BLaER1 (cell line): Measurements from ENCODE around the gene MRPS10.
A peak's percentile ranks its signal among the peaks of the same experiment; 100 is the strongest.

Experiments used
- H3K27ac ChIP-seq: shearing (Covaris generic); formaldehyde crosslinking; 2 replicates; pipeline ENCODE4 v1.8.1; 2022
- H3K27me3 ChIP-seq: shearing (Covaris generic); formaldehyde crosslinking; 2 replicates; pipeline ENCODE4 v1.8.1; 2022
- H3K36me3 ChIP-seq: shearing (Covaris generic); formaldehyde crosslinking; 2 replicates; pipeline ENCODE4 v1.8.1; 2022
- H3K4me1 ChIP-seq: shearing (Covaris generic); formaldehyde crosslinking; 2 replicates; pipeline ENCODE4 v1.8.1; 2022
- H3K4me2 ChIP-seq: shearing (Covaris generic); formaldehyde crosslinking; 2 replicates; pipeline ENCODE4 v1.8.1; 2022
- H3K4me3 ChIP-seq: shearing (Covaris generic); formaldehyde crosslinking; 2 replicates; pipeline ENCODE4 v1.8.1; 2022
- H3K9ac ChIP-seq: shearing (Covaris generic); formaldehyde crosslinking; 2 replicates; pipeline ENCODE4 v1.8.1; 2022
- H3K9me3 ChIP-seq: shearing (Covaris generic); formaldehyde crosslinking; 2 replicates; pipeline ENCODE4 v1.8.1; 2022
- H4K20me1 ChIP-seq: shearing (Covaris generic); formaldehyde crosslinking; 2 replicates; pipeline ENCODE4 v1.8.1; 2022
- Cebpa-rat ChIP-seq: shearing (Covaris generic); IDR thresholded peaks from 2 replicates; pipeline ENCODE4 v1.8.1; 2022

Gene MRPS10

GRCh38 chr6:42257614-42258013, 40.0 kb upstream of the MRPS10 start:
- no peak overlapping the region for H3K4me3 ChIP-seq
- no peak for TF ChIP-seq Cebpa-rat

DNA sequence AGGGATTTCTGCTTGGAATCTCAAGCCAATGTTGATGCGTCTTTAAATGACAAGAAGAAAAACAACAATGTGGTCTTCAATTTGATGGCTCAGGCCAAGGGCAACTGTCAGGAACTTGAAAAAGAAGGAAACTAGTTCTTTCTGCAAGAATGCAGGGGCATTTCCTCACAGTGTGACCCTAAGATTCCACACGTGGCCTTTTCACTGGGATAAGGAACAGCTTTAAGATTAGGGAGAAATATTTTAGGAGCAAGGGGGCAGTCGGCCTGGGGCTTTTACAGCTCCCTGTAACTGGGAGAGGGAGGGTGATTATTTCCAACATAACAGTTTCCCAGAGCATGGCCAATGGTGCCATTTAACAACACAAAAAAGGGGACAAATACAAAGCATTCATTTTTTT, 39.4 kb upstream of the MRPS10 start:
- H3K36me3 ChIP-seq: peaks cover 93% of the 10 kb centered on the region
- no peak overlapping the region for H3K27ac ChIP-seq
- no peaks in the 10 kb centered on the region for H4K20me1 ChIP-seq
- no peak overlapping the region for H3K9ac ChIP-seq
- peaks cover 12% of the 10 kb centered on the region for H3K4me1 ChIP-seq
- no peak overlapping the region for H3K4me2 ChIP-seq
- H3K27me3 ChIP-seq: no peaks in the 10 kb centered on the region
- H3K4me3 ChIP-seq: no peak overlapping the region
- H3K9me3 ChIP-seq: no peaks in the 10 kb centered on the region
- no peak for TF ChIP-seq Cebpa-rat

More at GRCh38 chr6:42257614-42258013, 40.0 kb upstream of the MRPS10 start:
- Histone ChIP-seq H3K27me3 (no peaks in the 10 kb centered on the region), H3K36me3 (peaks cover 89% of the 10 kb centered on the region), H3K27ac (no peak overlapping the region), H3K4me1 (peaks cover 7% of the 10 kb centered on the region), H3K4me2 (no peak overlapping the region), H3K9me3 (no peaks in the 10 kb centered on the region), H4K20me1 (no peaks in the 10 kb centered on the region), H3K9ac (no peak overlapping the region)

DNA sequence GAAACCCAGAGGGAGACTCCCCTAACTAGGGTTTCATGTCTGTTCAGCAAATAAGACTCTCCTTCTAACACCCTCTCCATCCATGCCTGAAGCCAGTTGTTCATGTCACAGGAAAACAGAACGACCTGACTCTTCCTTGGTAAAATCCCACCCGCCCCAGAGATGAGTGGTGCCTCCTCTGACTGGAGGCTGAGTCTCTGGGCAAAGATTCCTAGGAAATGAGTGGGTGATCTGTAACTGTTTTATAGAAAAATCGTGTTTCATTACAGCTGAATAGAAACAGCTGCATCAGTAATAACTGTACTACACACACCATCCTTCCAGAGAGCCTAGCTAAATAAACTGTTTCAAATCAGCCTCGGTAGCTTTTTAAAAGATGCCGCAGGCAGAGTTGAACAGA, 37.4 kb upstream of the MRPS10 start:
- H3K27me3 ChIP-seq: no peaks in the 10 kb centered on the region
- H3K4me2 ChIP-seq: no peak overlapping the region
- TF ChIP-seq Cebpa-rat: no peak
- no peaks in the 10 kb centered on the region for H4K20me1 ChIP-seq
- peaks cover 17% of the 10 kb centered on the region for H3K4me1 ChIP-seq
- H3K4me3 ChIP-seq: no peak overlapping the region
- H3K9ac ChIP-seq: no peak overlapping the region
- peaks cover 99% of the 10 kb centered on the region for H3K36me3 ChIP-seq
- H3K27ac ChIP-seq: no peak overlapping the region
- no peaks in the 10 kb centered on the region for H3K9me3 ChIP-seq

GRCh38 chr6:42254505-42254904, 36.8 kb upstream of the MRPS10 start:
- H3K9me3 ChIP-seq: no peaks in the 10 kb centered on the region
- H3K27ac ChIP-seq: no peak overlapping the region
- H3K4me2 ChIP-seq: no peak overlapping the region
- H3K4me1 ChIP-seq: peaks cover 17% of the 10 kb centered on the region
- H3K36me3 ChIP-seq: peaks cover 100% of the 10 kb centered on the region
- TF ChIP-seq Cebpa-rat: no peak
- H3K27me3 ChIP-seq: no peaks in the 10 kb centered on the region
- H3K9ac ChIP-seq: no peak overlapping the region
- no peaks in the 10 kb centered on the region for H4K20me1 ChIP-seq
- H3K4me3 ChIP-seq: no peak overlapping the region

DNA sequence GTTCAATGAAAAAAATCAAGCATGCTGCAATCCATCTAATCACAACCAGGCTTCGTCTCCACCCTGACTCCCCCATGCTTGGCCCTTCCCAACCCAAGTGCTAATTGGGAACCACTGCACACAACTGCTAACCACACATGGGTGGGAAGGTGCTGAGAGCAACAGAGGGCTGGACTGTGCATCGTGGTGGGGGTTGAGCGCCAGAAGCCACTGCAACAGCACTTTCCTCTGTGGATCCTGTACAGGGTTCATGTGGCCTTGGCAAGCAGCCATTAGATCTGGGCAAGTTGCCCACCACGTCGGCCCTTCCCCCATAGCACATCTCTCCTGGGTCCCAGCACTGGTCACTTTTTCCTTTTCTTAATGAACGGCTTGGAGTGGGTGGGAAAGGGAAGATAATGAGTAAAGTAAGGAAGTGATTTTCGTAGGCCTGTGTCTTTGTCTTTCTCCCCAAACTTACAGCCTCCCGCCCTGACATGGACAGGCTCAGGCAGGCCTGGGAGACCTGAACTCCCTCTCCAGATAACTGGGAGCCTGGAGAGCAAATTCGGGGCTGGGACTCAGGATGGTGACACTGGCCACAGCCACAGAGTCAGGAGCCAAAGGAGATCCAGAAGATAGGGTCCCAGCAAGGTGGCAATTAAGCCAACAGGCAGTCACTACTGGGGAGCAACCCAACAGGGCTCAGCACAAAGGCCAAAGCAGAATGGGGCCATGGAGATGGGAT, 34.4 kb upstream of the MRPS10 start:
- Histone ChIP-seq H3K9ac (no peak overlapping the region), H3K27ac (0 out of 2 replicates have a peak overlapping the region, but pooled peaks have one; percentile 10), H3K27me3 (no peaks in the 10 kb centered on the region), H3K4me1 (peaks cover 17% of the 10 kb centered on the region), H3K36me3 (peaks cover 98% of the 10 kb centered on the region), H3K9me3 (no peaks in the 10 kb centered on the region), H3K4me3 (no peak overlapping the region), H3K4me2 (peak overlapping the region; percentile 22; the same call in 1 of the 2 replicates), H4K20me1 (no peaks in the 10 kb centered on the region)
- no peak for TF ChIP-seq Cebpa-rat

DNA sequence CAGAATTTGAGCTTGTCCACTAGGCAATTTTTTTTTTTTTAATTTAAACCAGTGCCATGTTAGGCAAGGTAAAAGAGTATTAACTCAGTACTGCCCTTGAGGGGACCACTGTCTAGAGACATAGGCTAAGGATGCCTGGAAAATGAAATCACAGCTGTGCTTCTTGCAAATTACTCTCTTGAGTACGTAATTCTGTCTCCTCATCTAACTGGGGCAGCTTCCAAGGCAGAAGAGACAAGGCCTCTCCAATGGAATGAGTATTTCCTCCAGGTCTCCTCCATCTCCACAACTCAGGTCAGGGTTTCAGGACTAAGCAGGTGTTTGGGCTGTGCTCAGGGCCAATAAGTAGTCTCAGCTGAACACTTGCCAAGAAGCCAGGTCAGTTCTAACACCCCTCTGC, 33.8 kb upstream of the MRPS10 start:
- Histone ChIP-seq H3K27me3 (no peaks in the 10 kb centered on the region), H3K4me1 (peaks cover 17% of the 10 kb centered on the region), H3K36me3 (peaks cover 98% of the 10 kb centered on the region), H3K4me3 (no peak overlapping the region), H4K20me1 (no peaks in the 10 kb centered on the region), H3K27ac (no peak overlapping the region), H3K4me2 (no peak overlapping the region), H3K9me3 (no peaks in the 10 kb centered on the region), H3K9ac (no peak overlapping the region)
- no peak for TF ChIP-seq Cebpa-rat

- Histone ChIP-seq H3K9me3 (no peaks in the 10 kb centered on the region), H3K9ac (no peak overlapping the region), H4K20me1 (no peaks in the 10 kb centered on the region), H3K27ac (no peak overlapping the region), H3K27me3 (no peaks in the 10 kb centered on the region), H3K36me3 (peaks cover 98% of the 10 kb centered on the region), H3K4me1 (peaks cover 17% of the 10 kb centered on the region), H3K4me3 (no peak overlapping the region), H3K4me2 (no peak overlapping the region)
- no peak for TF ChIP-seq Cebpa-rat
These were observed 32.7 kb upstream of the MRPS10 start for GRCh38 chr6:42250274-42250931.

- no peak overlapping the region for H3K27ac ChIP-seq
- no peaks in the 10 kb centered on the region for H3K27me3 ChIP-seq
- H3K9ac ChIP-seq: no peak overlapping the region
- TF ChIP-seq Cebpa-rat: no peak
- H3K4me3 ChIP-seq: no peak overlapping the region
- no peak overlapping the region for H3K4me2 ChIP-seq
- no peaks in the 10 kb centered on the region for H4K20me1 ChIP-seq
- no peaks in the 10 kb centered on the region for H3K9me3 ChIP-seq
- H3K4me1 ChIP-seq: peaks cover 17% of the 10 kb centered on the region
- peaks cover 98% of the 10 kb centered on the region for H3K36me3 ChIP-seq
These were observed 31.6 kb upstream of the MRPS10 start for GRCh38 chr6:42249279-42249678.

GRCh38 chr6:42243046-42243445, 25.4 kb upstream of the MRPS10 start:
- Histone ChIP-seq H3K36me3 (peaks cover 91% of the 10 kb centered on the region), H3K9me3 (no peaks in the 10 kb centered on the region), H3K4me2 (no peak overlapping the region), H3K27ac (no peak overlapping the region), H3K4me3 (no peak overlapping the region), H3K4me1 (no peaks in the 10 kb centered on the region), H3K9ac (no peak overlapping the region), H3K27me3 (no peaks in the 10 kb centered on the region), H4K20me1 (no peaks in the 10 kb centered on the region)
- TF ChIP-seq Cebpa-rat: no peak

- H3K4me3 ChIP-seq: no peak overlapping the region
- H3K4me2 ChIP-seq: no peak overlapping the region
- no peaks in the 10 kb centered on the region for H3K4me1 ChIP-seq
- H3K9ac ChIP-seq: no peak overlapping the region
- no peak for TF ChIP-seq Cebpa-rat
- H3K36me3 ChIP-seq: peaks cover 94% of the 10 kb centered on the region
- H3K27ac ChIP-seq: no peak overlapping the region
- H3K27me3 ChIP-seq: no peaks in the 10 kb centered on the region
- H4K20me1 ChIP-seq: no peaks in the 10 kb centered on the region
- no peaks in the 10 kb centered on the region for H3K9me3 ChIP-seq
These were observed 24.3 kb upstream of the MRPS10 start for GRCh38 chr6:42241915-42242314.
